ENCODE data around the gene PPP1R13B. TPM values are rescaled to one million over a fixed set of nuclear protein-coding genes. Genes with fewer than 3 reads are reported as not detected.

Gene PPP1R13B
- polyA plus RNA-seq, 2 of the 4 experiments (the other 2 are of a cell fraction) = 2.2 to 2.7 TPM

DNA sequence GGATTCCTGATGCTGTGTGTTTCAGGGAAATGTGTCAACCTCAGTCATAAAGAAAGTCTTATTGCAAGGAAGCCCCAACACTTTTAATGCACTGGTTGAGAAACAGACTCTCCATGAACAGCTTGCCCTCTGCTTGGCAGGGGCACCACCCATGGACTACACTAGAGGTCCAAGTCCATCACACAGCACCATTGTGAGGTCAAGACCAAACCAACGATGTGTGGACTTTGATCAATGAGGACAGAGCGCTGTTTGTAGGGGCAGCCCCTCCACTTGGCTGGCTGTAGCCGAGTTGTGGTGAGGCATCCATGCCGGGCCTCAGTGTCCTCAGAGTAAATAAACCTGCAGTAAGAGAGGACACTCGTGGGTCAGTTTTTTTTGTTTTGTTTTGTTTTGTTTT lies 102.0 kb downstream of the PPP1R13B start:
- H3K4me2 ChIP-seq = no peak overlapping the region
- ChIA-PET POLR2A (no interaction called here), CTCF (no interaction called here)
- FAIRE-seq = no peak
- H3K27ac ChIP-seq = no peak overlapping the region
- no peak for TF ChIP-seq NFE2L2 (conservative IDR thresholded peaks at IDR 0.05; ENCODE audit: low read length)
- no peak for TF ChIP-seq RNF2 (IDR thresholded peaks at IDR 0.05; ENCODE audit: borderline replicate concordance, low read depth)
- TF ChIP-seq EHF (CRISPR knock-in tag; IDR thresholded peaks at IDR 0.05) = no peak
- no peak for TF ChIP-seq HOXB13 (CRISPR knock-in tag; IDR thresholded peaks at IDR 0.05; ENCODE audit: low read depth)
- TF ChIP-seq, protein P1, sequence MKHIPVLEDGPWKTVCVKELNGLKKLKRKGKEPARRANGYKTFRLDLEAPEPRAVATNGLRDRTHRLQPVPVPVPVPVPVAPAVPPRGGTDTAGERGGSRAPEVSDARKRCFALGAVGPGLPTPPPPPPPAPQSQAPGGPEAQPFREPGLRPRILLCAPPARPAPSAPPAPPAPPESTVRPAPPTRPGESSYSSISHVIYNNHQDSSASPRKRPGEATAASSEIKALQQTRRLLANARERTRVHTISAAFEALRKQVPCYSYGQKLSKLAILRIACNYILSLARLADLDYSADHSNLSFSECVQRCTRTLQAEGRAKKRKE (CRISPR knock-in tag; IDR thresholded peaks at IDR 0.05; ENCODE audit: low read depth) = no peak
- TF ChIP-seq EP300 (IDR thresholded peaks at IDR 0.05) = no peak
- TF ChIP-seq TP53 (CRISPR knock-in tag; IDR thresholded peaks at IDR 0.05) = no peak
- no peak for DNase-seq (ENCODE audit: low read depth in 1 of 2, low spot score in 1 of 2)
- H3K4me3 ChIP-seq = no peak overlapping the region
- H3K4me1 ChIP-seq = no peaks in the 10 kb centered on the region
- ATAC-seq = no peak
- no peaks in the 10 kb centered on the region for H3K9me3 ChIP-seq
- WGBS (ENCODE audit: missing lambda C conversion rate) = 72% methylated on average over 5 of the region's 5 CpGs

DNA sequence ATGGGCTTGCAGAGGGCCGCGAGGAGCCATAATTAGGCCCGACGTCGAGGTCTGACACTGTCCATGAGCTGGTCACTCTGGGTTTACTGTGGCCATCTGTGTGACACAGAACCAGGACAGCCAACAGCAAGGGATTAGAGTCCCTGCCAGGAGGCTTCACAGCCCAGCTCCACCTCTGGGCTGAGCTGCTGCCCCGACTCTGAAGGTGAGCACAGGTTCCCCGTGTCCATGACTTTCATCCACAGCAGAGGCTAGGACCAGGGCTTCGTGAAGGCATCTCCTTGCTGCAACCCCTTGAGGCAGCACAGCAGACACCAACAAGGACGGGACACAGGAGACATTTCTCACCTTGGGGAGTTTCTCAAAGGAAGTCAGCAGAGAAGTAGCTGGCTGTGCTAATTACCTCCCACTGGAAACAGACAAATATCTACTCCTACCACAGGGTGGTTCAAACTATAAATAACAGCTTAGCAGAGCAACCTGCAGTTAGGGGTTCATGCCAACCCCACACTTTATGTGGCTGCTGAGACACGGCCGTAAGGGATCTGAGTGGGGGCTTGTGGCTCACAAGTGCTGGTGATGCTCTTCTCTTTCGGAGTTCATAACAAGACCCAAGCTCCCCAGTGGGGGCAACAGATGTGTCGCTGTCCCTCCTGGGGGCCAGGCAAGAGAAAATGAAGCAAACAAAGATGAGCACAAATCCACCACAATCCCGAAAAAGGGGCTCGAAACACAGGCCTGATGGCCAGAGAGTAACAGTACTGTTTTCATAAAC lies 102.6 kb downstream of the PPP1R13B start:
- FAIRE-seq (no peak), DNase-seq (ENCODE audit: low read depth in 1 of 2, low spot score in 1 of 2) (no peak), ATAC-seq (no peak)
- Histone ChIP-seq H3K9me3 (no peaks in the 10 kb centered on the region), H3K4me3 (no peak overlapping the region), H3K4me1 (no peaks in the 10 kb centered on the region), H3K4me2 (no peak overlapping the region), H3K27ac (no peak overlapping the region)
- ChIA-PET CTCF (no interaction called here), POLR2A (no interaction called here)
- TF ChIP-seq, protein P2, sequence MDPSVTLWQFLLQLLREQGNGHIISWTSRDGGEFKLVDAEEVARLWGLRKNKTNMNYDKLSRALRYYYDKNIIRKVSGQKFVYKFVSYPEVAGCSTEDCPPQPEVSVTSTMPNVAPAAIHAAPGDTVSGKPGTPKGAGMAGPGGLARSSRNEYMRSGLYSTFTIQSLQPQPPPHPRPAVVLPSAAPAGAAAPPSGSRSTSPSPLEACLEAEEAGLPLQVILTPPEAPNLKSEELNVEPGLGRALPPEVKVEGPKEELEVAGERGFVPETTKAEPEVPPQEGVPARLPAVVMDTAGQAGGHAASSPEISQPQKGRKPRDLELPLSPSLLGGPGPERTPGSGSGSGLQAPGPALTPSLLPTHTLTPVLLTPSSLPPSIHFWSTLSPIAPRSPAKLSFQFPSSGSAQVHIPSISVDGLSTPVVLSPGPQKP (IDR thresholded peaks at IDR 0.05; ENCODE audit: low read depth, low read length) = no peak
- TF ChIP-seq ZSCAN20 (CRISPR knock-in tag; IDR thresholded peaks at IDR 0.05) (no peak), FOSL2 (IDR thresholded peaks at IDR 0.05) (no peak), FOSL2 (CRISPR knock-in tag; IDR thresholded peaks at IDR 0.05) (no peak), FOXS1 (CRISPR knock-in tag; IDR thresholded peaks at IDR 0.05) (no peak), RFX5 (IDR thresholded peaks at IDR 0.05) (no peak), CBX8 (IDR thresholded peaks at IDR 0.05) (no peak), HOXB13 (CRISPR knock-in tag; IDR thresholded peaks at IDR 0.05; ENCODE audit: low read depth) (no peak), RCOR1 (IDR thresholded peaks at IDR 0.05; ENCODE audit: low read depth, low read length) (no peak), HOXB5 (CRISPR knock-in tag; IDR thresholded peaks at IDR 0.05) (no peak), POLR2A (IDR thresholded peaks at IDR 0.05; ENCODE audit: low read length) (no peak)
- TF ChIP-seq, protein P3, sequence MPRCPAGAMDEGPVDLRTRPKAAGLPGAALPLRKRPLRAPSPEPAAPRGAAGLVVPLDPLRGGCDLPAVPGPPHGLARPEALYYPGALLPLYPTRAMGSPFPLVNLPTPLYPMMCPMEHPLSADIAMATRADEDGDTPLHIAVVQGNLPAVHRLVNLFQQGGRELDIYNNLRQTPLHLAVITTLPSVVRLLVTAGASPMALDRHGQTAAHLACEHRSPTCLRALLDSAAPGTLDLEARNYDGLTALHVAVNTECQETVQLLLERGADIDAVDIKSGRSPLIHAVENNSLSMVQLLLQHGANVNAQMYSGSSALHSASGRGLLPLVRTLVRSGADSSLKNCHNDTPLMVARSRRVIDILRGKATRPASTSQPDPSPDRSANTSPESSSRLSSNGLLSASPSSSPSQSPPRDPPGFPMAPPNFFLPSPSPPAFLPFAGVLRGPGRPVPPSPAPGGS (IDR thresholded peaks at IDR 0.05) = no peak
- TF ChIP-seq, protein P4, sequence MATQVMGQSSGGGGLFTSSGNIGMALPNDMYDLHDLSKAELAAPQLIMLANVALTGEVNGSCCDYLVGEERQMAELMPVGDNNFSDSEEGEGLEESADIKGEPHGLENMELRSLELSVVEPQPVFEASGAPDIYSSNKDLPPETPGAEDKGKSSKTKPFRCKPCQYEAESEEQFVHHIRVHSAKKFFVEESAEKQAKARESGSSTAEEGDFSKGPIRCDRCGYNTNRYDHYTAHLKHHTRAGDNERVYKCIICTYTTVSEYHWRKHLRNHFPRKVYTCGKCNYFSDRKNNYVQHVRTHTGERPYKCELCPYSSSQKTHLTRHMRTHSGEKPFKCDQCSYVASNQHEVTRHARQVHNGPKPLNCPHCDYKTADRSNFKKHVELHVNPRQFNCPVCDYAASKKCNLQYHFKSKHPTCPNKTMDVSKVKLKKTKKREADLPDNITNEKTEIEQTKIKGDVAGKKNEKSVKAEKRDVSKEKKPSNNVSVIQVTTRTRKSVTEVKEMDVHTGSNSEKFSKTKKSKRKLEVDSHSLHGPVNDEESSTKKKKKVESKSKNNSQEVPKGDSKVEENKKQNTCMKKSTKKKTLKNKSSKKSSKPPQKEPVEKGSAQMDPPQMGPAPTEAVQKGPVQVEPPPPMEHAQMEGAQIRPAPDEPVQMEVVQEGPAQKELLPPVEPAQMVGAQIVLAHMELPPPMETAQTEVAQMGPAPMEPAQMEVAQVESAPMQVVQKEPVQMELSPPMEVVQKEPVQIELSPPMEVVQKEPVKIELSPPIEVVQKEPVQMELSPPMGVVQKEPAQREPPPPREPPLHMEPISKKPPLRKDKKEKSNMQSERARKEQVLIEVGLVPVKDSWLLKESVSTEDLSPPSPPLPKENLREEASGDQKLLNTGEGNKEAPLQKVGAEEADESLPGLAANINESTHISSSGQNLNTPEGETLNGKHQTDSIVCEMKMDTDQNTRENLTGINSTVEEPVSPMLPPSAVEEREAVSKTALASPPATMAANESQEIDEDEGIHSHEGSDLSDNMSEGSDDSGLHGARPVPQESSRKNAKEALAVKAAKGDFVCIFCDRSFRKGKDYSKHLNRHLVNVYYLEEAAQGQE (IDR thresholded peaks at IDR 0.05) = no peak
- TF ChIP-seq, protein P5, sequence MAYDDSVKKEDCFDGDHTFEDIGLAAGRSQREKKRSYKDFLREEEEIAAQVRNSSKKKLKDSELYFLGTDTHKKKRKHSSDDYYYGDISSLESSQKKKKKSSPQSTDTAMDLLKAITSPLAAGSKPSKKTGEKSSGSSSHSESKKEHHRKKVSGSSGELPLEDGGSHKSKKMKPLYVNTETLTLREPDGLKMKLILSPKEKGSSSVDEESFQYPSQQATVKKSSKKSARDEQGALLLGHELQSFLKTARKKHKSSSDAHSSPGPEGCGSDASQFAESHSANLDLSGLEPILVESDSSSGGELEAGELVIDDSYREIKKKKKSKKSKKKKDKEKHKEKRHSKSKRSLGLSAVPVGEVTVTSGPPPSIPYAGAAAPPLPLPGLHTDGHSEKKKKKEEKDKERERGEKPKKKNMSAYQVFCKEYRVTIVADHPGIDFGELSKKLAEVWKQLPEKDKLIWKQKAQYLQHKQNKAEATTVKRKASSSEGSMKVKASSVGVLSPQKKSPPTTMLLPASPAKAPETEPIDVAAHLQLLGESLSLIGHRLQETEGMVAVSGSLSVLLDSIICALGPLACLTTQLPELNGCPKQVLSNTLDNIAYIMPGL (CRISPR knock-in tag; IDR thresholded peaks at IDR 0.05; ENCODE audit: borderline replicate concordance) = no peak
- WGBS (ENCODE audit: missing lambda C conversion rate) = 81% methylated on average over 15 of the region's 15 CpGs

Measured in A549 (cell line).